Measurements from ENCODE around the gene LLGL1. TPM values are rescaled to one million over a fixed set of nuclear protein-coding genes. Genes with fewer than 3 reads are reported as not detected.
"Not testable (repeated sequence)": the region's sequence is repeated elsewhere in the genome, so short reads cannot be mapped to it uniquely, and the experiment has no call there.

The LLGL1 gene
- total RNA-seq, 1 donor from 2014 or later, result 23.0 TPM

GRCh38 chr17:18191967-18192366 lies 33.5 kb upstream of the LLGL1 start:
- no peak for DNase-seq (ENCODE audit: low read depth)

GRCh38 chr17:18194394-18194793 lies 31.0 kb upstream of the LLGL1 start:
- DNase-seq (ENCODE audit: low read depth), result no peak

DNA sequence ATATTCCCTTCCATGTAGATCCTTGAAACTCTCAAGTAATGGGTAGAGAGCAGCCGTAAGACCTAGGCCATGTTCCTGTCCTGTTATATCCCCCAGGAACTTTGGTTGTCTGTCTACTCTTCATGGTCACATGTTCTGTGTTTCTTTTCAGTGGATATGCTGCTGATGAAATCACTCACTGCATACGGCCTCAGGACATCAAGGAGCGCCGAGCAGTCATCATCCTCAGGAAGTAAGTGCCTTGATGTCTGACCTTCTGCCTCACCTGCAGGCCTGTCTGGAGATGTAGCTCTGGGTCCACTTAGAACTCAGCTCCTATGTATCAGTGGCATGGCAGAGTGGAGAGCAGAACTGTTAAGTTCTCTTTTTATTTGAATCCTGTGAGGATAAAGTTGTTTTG lies 30.6 kb upstream of the LLGL1 start:
- no peak for DNase-seq (ENCODE audit: low read depth)

DNA sequence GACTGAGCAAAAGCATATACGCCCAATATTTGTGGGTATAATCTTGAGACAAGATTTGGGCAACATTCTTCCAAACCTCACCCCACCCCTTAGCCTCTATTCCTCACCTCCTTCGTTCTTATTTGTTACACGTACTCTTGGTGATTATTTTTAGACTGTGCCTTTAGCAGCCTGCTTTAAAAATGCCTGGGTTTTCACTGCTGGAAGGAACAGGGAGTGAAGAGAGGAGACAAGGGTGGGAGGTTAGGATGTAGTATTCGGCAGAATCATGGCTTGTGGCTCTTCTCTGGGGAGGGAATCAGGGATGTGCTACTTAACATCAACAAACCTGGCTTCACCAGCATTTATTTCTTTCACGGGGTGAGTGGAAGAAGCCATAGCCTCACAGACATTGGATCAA lies 30.2 kb upstream of the LLGL1 start:
- DNase-seq (ENCODE audit: low read depth), result no peak

DNA sequence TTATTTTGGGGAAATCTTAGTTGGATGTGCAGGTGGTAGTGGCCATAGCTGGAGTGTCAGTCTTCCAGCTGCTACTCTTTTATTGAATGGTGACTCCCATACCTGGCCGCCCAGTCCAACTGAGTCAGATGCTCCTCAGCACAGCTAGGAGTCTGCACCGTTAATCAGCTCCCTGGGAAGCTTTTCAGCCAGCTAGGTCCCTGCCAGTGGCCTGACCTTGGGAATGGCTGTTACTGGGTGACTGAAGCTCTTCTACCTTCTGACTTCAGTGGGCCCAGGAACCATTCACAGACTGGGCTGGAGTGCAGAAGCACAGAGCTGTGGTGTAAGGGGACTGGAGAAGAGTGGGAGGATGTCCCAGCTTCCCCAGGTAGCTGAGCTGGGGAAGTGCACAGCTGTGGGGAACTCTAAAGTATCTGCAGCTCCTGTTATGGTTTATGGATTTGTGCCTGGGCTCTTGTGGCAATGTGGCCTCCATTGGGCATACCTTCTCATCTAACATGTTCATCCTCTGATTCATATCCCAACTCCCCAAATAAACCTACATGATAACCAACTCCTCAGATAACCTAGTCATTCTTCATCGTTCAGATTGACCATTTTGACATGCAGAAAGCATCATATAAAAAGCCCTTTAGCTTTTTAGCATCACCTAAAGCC lies 27.8 kb upstream of the LLGL1 start:
- peak; percentile 60 for DNase-seq (ENCODE audit: low read depth)

GRCh38 chr17:18198530-18198929 lies 26.9 kb upstream of the LLGL1 start:
- no peak for DNase-seq (ENCODE audit: low read depth)

DNA sequence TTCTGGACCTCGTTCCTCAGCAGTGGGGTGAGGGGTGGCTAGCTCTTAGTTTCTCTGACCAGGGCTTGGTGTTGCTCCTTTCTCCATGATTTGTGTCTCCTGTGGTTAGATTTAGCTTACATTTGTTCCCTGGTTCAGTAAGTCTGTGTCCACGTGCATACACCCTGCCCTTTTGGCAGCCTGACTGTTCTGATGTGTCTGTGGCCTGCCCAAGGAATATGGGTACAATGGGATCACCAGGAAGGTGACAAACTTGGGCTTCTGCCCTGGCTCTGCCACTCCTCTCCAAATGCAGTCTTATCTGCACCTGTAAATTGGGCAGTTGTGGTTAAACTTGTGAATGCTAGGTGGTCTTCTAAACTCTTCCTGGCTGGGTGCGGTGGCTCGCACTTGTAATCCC lies 24.3 kb upstream of the LLGL1 start:
- DNase-seq (ENCODE audit: low read depth), result no peak

GRCh38 chr17:18203308-18203707 lies 22.1 kb upstream of the LLGL1 start:
- no peak for DNase-seq (ENCODE audit: low read depth)

GRCh38 chr17:18205861-18206260 lies 19.6 kb upstream of the LLGL1 start:
- DNase-seq (ENCODE audit: low read depth), result no peak

GRCh38 chr17:18206962-18207361 lies 18.5 kb upstream of the LLGL1 start:
- peak; percentile 55 for DNase-seq (ENCODE audit: low read depth)

GRCh38 chr17:18208092-18208491 lies 17.3 kb upstream of the LLGL1 start:
- DNase-seq (ENCODE audit: low read depth), result no peak

DNA sequence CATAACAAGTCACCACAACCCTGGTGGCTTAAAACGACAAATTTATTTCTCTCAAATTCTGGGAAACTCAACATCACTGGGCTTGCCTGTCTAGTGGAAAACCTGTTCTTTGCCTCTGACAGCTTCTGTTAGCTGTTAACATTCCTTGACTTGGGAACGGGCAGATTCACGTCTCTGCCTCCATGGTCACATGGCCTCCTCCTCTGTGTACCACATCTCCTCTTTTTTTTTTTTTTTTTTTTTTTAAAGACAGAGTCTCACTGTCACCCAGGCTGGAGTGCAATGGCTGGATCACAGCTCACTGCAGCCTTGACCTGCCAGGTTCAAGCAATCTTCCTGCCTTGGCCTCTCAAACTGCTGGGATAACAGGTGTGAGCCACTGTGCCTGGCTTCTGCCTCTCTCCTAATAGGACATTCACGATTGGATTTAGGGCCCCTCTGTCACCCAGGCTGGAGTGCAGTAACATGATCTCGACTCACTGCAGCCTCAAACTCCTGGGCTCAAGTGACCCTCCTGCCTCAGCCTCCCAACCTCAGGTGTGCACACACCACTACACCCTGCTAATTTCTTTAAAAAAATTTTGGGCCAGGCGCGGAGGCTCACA lies 11.7 kb upstream of the LLGL1 start:
- no peak for DNase-seq (ENCODE audit: low read depth)

DNA sequence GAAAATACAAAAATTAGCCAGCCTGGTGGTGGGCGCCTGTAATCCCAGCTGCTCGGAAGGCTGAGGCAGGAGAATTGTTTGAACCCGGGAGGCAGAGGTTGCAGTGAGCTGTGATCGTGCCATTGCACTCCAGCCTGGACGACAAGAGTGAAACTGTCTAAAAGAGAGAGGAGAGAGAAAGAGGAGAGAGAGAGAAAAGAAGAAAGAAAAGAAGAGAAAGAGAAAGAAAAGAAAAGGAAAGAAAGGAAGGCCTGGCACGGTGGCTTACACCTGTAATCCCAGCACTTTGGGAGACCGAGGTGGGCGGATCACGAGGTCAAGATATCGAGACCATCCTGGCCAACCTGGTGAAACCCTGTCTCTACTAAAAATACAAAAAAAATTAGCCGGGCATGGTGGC lies 8.5 kb upstream of the LLGL1 start:
- not testable (repeated sequence) for DNase-seq (ENCODE audit: low read depth)

- peak; percentile 79 for DNase-seq (ENCODE audit: low read depth)
These were observed 7.9 kb upstream of the LLGL1 start for GRCh38 chr17:18217412-18218015.

GRCh38 chr17:18218756-18219415 lies 6.5 kb upstream of the LLGL1 start:
- DNase-seq (ENCODE audit: low read depth), result peak; percentile 59

GRCh38 chr17:18224053-18224386 lies 1.4 kb upstream of the LLGL1 start:
- no peak for DNase-seq (ENCODE audit: low read depth)

- no peak for DNase-seq (ENCODE audit: low read depth)
These were observed 881 bp upstream of the LLGL1 start for GRCh38 chr17:18224387-18225120.

DNA sequence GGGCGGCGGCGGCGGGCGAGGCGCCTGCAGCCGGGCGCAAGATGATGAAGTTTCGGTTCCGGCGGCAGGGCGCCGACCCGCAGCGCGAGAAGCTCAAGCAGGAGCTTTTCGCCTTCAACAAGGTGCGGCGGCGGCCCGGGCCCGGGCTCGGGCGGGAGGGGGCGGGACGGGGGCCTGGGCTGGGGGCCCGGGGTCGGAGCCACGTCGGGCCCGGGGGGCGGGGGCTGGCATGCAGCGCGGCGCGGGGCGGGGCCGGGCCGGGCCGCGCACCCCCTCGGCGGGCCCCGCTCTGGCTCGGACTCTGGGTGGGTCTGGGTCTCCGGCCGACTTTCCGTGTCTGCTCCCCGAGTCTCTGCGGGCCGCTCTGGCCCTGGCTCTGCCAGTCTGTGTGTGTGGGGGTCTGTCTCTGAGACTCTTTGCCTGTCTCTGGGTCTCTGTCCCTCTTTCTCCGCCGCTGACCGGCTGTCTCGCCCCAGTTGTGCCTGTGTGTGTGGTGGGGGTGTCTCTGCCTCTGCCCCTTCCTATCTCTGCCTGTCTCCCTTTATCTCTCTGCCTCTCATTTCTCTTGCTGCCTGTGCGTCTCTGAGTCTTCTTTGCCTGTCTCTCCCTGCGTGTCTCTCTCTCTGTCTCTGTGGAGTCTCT lies 328 bp downstream of the LLGL1 start:
- no peak for DNase-seq (ENCODE audit: low read depth)

- DNase-seq (ENCODE audit: low read depth), result no peak
These were observed 980 bp downstream of the LLGL1 start for GRCh38 chr17:18226284-18226945.

DNA sequence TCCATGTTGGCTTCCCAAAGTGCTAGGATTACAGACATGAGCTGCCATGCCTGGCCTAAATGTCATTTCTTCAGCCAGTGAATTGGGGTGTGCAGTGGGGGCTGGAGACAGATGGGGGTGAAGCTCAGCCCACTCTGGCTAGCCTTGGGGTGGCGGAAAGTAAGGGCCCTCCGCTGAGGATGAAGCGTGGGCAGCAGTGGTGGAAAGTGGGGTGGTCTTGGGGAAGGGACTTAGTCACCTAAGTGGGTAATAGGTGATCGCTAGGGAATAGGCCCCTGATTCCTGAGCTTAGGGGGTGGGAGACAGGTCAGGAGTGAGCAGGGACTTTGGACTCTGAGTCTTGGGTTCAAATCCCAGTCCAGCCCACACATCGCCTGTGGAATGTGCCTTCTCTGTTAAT lies 2.2 kb downstream of the LLGL1 start:
- no peak for DNase-seq (ENCODE audit: low read depth)

DNA sequence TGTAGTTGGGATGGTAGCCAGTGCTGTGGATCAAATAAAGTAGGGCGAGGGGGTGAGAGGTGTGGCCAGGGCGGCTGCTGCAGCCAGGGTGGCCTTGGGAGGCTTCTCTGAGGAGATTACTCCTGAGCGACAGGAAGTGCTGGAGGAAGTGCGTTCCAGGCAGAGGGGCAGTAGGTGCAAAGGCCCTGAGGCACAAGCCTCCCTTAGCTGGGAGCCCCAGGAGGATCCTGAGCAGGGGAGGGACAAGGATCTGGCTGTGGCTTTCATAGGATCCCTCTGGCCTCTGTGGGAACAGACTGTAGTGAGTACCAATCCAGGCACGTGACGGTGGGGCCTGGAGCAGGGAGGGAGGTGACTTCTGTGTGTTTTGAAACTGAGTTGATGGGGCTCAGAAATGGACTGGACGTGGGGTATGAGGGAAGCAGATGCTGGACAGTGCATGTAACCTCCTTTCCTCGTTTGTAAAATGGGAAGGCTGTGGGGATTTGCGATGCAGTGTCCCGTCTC lies 2.8 kb downstream of the LLGL1 start:
- DNase-seq (ENCODE audit: low read depth), result no peak

All from myocyte (in vitro differentiated cells).